GM12878 (cell line): ENCODE data around the gene RNASE2.

ENCODE experiments used
- ATF7 ChIP-seq: fragments of 450-650 bp; IDR thresholded peaks from 2 replicates; pipeline ENCODE4 v1.6.1; 2016; ENCODE audit warnings: low read depth, mild to moderate bottlenecking
- EZH2 ChIP-seq: IDR thresholded peaks from 2 replicates; pipeline ENCODE4 v1.6.1; 2012; ENCODE audit warnings: low read depth, mild to moderate bottlenecking, control low read depth, inconsistent platforms, low read length, borderline replicate concordance; ENCODE audit not compliant: control insufficient read depth
- TF ChIP-seq, protein P1 (sequence below), 3 experiments: IDR thresholded peaks in 2 of 3; conservative IDR thresholded peaks in 1 of 3; 2 replicates each; pipeline ENCODE4 v1.5.1; 2011; ENCODE audit warnings: low read depth in 3 of 3, low read length in 3 of 3, mild to moderate bottlenecking in 3 of 3, control low read depth in 2 of 3, moderate library complexity in 2 of 3, inconsistent platforms in 1 of 3, mixed read lengths in 1 of 3; ENCODE audit not compliant: control insufficient read depth in 2 of 3, insufficient read depth in 1 of 3; ENCODE audit errors: extremely low read depth in 1 of 3
- TF ChIP-seq, protein P2 (sequence below): IDR thresholded peaks from 2 replicates; pipeline ENCODE4 v1.6.1; 2012; ENCODE audit warnings: low read depth, low read length, improper control_type of control experiment

DNA sequence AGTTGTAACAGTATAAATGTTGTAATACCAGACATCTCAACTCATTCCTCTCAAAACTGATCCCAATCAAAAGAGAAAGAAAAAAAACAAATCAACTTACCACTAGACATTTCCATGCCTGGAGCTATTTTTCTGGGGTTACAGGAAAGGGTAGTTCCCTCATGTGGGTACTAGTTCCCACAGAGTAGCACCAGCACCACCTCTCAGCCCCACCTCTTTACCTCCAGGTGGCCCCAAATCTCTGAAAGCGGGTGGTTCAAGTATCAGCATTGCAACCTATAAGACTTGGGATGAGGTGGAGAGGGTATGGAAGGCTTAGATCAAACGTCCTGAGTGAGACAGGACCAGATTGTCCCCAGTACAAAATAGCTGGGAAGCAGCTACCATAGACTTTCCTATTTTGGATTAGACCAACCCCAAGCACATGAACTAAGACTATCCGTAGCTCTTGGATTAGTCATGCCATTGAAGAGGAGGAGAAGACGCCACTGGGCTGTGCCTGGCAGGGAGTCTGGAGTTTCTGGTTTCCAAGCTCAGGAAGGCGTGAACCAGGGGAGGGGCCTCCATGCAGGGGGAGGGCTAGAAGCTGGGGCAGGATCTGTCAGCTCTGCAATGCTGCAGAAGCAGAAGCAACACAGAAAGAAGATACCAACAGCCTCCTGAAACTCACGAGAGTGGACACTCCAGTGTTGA, 43.5 kb downstream of the RNASE2 start, which contains the start of gene SLC39A2:
- TF ChIP-seq, protein P1, sequence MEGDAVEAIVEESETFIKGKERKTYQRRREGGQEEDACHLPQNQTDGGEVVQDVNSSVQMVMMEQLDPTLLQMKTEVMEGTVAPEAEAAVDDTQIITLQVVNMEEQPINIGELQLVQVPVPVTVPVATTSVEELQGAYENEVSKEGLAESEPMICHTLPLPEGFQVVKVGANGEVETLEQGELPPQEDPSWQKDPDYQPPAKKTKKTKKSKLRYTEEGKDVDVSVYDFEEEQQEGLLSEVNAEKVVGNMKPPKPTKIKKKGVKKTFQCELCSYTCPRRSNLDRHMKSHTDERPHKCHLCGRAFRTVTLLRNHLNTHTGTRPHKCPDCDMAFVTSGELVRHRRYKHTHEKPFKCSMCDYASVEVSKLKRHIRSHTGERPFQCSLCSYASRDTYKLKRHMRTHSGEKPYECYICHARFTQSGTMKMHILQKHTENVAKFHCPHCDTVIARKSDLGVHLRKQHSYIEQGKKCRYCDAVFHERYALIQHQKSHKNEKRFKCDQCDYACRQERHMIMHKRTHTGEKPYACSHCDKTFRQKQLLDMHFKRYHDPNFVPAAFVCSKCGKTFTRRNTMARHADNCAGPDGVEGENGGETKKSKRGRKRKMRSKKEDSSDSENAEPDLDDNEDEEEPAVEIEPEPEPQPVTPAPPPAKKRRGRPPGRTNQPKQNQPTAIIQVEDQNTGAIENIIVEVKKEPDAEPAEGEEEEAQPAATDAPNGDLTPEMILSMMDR (IDR thresholded peaks at IDR 0.05 in 2 of 3, conservative IDR thresholded peaks at IDR 0.05 in 1 of 3; ENCODE audit: control insufficient read depth in 2 of 3, extremely low read depth in 1 of 3, insufficient read depth in 1 of 3, low read depth in 3 of 3, low read length in 3 of 3), result no peak
- TF ChIP-seq, protein P2, sequence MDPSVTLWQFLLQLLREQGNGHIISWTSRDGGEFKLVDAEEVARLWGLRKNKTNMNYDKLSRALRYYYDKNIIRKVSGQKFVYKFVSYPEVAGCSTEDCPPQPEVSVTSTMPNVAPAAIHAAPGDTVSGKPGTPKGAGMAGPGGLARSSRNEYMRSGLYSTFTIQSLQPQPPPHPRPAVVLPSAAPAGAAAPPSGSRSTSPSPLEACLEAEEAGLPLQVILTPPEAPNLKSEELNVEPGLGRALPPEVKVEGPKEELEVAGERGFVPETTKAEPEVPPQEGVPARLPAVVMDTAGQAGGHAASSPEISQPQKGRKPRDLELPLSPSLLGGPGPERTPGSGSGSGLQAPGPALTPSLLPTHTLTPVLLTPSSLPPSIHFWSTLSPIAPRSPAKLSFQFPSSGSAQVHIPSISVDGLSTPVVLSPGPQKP, result no peak
- TF ChIP-seq EZH2 (no peak), ATF7 (no peak)
